Activated T-cell treated with anti-CD3 and anti-CD28 coated beads, Interleukin-2, amount 50 U/mL, for 1 hour (primary cell): ENCODE results near the gene PPP1R3C.
A peak's percentile ranks its signal among the peaks of the same experiment; 100 is the strongest.

Experiments used
- DNase-seq: peaks from one replicate; pipeline ENCODE4 v3.0.0-alpha.2; 2020

Gene PPP1R3C

DNA sequence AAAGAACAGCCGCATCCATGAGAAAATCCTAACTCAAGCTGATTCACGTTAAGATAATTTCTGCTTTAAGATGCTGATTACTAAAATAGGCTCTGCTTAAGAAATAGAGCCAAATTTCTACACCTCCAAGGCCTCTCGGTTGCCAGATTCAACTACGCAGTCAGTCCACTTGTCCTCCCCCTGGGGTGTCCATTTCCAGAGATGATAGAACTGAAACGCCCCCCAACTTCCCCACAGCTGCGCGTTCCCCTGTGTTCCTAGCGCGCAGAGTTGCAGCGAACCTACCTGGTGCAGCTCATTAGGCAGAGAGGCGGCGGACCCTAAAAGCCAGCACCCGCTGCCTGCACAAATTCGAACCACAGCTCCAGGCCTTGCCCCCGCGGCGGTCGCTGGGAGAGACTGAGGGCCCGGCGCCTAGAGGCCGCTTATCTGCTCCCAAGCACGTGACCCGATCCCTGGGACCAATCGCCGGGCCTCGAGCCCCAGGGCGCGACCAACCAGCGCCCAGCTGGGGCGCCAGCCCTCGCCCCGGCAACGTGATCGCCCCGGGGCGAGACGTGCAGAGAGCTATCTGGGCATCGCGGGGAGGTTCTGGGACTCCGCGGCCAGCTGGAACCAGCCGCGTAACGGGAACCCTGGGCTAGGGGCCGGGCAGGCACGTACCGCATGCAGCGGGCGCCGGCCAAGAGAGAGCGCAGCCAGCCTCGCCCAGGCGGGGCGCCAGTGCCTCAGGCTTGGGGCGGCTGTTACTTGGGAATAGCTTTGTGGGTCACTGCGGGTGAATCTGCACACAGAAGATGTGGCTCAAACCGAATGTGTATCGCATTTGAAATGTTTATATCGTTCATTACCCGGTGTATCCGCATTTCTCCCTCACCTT is at the start of gene PPP1R3C:
PPP1R3C (minus strand) TSS at position 401 of the 880 bp plus-strand sequence; CDS start at position 299, 102 bp downstream.
- peak; percentile 35 for DNase-seq

DNA sequence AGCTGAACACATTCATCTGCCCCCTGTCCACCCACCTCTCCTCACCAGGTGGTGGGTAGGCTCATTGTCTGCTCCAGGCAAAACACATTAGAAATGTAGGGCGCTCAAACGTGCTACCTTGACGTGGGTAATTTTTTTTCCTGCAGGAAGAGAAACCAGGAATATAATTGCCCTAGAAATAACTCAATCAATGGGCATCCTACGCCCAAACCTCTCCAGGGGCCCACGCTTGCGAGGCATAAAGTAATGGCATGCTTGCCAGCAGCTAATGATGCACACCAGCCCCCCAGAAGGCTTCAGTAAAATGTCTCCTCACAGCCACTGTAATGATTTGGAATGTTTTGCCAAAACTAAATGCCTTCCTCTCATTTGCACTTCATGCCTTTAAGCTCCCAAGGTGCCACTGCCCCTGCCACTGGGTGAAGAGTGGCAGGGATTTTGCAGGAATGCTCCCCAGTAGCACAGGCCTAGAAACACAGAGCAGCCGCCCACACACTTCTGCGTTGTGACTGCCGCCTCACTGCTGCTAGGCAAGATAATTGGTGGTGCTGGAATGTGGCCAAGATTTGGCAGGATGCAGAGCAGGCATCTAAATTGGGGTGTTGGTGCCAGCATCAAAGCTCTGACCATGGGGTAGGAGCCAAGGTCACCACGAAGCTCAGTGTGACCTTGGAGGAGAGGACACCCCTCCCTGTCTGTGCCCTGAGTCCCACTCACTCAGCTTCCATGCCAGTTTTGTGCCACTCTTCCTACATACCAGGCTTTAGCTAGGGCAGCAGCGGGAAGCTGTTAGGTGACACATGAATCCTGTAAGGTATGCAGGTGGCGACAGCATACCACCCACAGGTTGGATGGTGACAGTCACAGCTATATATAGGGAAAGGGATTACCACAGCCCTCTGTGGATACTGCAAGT is 48.7 kb upstream of the PPP1R3C start:
- no peak for DNase-seq

DNA sequence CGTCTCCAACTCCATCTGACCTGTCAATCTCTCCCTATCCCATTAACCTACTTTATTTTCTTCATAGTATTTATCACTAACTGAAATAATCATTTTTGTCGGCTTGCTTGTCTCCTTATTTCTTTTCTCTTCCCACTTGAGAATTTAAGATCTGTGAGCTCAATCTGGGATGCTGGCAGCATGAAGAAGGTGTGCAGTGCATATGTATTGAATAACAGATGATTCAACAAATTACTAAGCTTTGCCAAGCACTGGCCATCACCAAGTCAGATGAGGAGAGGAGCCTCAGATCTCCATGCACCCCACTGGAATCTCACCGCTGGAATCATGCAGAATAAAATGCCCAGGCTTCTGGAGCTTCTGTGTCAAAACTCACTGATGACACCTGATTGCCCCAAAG is 47.6 kb upstream of the PPP1R3C start:
- DNase-seq: no peak

DNA sequence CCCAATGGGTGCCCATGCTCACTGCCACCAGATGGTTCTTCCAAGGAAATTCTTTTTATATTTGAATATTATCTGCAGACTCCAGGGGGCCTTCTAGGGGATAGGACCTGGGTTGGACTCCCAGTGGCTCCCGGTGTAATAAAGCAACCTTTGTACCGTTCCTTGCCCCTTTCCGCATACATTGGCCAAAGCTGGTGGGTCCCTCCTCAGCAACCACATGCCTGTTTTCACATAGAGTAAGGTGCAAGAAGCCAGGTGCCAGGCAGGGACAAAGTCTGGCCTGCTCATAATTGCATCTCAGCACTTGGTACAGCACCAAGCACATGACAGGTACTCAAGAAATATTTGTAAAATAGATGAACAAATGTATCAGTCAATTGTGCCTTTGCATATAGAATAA is 46.4 kb upstream of the PPP1R3C start:
- DNase-seq: no peak

DNA sequence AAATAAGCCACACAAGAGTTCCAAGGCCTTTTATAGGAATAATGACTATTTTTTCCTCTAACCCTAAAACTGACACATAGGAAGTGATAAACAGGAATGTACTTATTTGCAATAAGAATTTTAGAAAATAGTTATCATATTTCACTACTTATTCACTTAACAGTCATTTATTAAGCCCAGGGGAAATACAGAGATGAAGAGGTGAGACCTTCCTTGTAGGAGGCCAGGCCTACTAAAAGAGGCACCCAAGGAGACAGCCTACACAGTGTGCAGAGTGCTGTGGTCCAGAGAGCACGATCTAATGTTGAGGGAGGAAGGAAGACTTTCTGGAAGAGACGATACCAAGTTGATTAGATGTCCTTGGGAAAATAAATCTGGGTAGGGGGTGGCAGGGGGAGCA is 45.0 kb upstream of the PPP1R3C start:
- no peak for DNase-seq

DNA sequence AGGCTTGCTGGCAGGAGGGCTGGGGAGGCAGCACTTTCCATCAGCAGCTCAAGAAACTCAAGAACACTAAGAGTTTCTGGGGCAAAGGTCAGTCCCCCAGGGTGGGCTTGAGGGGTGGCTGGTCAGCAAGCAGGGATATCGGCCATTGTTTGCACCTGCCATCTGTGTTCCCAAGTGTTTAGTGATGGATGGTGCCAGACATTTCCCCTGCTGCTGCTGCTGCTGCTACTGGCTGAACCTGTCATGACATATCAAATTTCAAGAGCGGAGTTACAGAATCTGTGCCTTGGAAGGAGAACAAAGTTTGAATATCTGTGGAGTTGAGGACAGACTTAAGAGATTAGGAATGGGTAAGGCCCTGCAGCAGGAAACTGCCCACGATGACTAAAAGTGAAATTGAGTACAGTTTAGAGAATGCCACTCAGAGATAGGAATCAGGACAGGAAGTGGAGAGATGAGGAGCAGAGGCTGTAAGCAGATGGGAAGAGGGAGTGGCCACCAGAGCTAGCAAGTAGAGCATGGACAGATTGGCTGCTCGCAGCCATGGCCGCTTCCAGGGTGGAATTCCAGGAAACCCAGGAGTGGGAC is 39.2 kb upstream of the PPP1R3C start:
- DNase-seq: no peak

DNA sequence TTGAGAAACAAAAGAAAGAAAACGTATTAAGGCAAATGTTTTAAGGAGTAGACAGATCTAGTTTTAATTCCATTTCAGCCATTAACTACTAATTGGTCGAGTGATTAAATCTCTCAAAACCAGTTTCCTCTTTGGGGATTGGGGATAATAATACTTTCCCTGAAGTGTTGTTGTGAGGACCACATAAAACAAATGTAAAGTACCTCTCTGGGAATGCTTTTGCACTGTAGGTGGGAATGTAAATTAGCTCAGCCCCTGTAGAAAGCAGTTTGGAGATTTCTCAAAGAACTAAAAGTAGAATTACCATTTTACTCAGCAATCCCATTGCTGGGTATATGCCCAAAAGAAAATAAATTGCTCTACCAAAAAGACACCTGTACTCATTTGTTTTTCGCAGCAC is 36.0 kb upstream of the PPP1R3C start:
- DNase-seq: no peak

DNA sequence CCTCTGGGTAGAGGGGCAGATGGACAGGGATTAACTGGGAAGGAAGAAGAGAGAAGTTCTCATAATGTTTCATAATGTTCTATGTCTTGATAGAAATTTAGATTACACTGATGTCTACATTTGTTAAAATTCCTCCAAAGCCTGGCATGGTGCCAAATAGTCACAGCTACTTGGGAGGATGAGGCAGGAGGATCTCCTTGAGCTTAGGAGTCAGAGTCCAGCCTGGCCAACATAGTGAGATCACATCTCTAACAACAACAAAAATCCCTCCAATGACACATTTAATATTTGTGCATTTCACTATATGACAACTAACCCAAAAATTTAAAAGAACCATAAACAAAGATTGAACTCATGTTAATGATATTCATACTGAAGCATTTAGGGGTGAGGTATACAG is 33.0 kb upstream of the PPP1R3C start:
- DNase-seq: no peak

DNA sequence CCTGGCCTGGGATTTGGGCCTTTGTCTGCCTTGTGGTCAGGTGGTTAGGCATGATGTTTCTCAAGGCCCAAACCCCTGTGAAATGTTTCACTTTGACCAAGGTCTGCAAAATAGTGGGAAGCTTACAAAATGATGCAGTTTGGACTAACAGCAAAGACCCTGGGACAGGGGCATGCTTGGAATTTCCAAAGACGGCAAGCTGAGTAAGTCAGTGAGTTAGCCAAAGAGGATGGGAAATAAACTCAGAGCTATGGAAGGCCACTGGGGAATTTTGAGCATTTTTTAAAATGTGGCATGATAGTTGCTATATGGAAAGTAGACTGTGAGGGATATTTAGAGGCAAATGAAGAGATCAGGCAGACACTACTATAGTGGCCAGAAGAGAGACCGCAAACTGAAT is 31.6 kb upstream of the PPP1R3C start:
- DNase-seq: no peak

DNA sequence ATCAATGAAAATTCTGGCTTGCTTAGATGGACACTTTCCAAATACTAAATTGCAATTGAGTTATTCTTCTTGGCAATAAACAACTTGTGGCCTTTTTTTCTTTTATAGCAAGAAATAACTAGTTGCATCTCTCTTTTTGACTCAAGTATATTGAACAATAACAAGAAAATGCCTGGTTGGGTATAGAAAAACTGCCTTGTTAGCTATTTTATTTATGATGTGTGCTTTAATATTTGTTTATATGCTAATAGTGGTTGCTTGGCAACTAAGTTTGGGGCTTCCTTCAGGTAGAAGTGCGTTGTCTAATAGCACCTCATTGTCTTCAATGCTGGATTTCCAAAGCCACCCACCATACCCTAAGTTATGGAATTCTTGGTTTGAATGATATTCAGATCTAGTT is 30.1 kb upstream of the PPP1R3C start:
- no peak for DNase-seq

DNA sequence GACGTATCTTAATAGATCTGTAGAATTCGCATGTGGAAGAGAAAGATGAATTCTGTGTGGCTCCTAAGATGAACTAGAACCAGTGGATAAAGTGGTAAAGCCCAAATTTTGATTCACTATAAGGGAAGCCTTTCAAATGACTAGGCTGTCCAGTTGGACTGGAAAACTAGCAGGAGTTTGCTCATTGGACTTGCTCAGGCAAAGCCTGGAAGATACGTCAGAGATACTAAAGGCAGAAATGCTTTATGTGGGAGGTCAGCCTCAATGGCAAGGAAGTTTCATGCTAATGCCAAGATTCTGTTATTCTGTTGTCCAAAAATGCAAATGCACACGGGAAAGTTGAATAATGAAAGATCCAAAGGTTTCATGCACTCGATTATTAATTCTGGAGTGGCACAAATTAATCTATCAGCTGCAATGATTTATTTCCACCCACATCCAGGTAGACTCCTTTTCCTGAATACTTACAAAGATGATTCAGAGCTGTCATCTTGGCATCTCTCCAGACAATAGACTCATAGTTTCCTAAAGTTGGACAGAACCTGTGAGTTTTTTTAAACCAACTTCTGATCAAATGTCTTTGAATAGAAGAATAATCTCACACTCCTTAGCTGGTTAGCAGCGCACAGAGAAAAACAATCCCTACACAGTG is 20.5 kb upstream of the PPP1R3C start:
- no peak for DNase-seq

DNA sequence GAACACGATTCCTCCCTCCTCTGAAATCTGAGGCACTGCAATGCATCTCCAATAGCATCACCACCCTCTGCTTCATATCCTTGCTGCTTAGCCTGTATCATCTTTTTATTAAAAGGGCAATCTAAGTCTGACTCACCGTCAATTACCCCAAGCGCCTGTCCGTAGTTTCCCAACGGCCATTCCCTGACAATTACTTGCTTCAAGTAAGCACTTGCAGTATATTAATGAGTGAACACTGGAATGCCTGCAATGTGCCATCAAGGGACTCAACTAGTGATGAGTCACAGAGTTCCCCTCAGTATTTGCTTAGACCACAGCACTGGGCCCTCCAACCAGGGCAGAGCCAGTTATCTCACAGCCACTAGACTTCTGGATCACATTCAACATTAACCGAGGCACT is 19.5 kb upstream of the PPP1R3C start:
- no peak for DNase-seq

DNA sequence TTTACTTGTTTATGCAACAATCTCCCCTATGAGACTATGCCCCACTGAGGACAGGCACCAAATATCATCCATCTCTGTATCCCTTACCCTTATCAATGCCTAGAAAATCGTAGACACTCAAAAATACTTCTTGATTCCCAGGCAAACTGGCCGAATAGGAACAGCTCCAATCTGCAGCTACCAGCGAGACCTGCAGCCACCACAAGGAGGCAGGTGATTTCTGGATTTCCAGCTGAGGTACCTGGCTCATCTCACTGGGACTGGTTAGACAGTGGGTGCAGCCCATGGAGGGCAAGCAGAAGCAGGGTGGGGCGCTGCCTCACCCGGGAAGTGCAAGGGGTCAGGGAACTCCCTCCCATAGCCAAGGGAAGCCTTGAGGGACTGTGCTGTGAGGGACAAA is 10.8 kb upstream of the PPP1R3C start:
- DNase-seq: no peak

DNA sequence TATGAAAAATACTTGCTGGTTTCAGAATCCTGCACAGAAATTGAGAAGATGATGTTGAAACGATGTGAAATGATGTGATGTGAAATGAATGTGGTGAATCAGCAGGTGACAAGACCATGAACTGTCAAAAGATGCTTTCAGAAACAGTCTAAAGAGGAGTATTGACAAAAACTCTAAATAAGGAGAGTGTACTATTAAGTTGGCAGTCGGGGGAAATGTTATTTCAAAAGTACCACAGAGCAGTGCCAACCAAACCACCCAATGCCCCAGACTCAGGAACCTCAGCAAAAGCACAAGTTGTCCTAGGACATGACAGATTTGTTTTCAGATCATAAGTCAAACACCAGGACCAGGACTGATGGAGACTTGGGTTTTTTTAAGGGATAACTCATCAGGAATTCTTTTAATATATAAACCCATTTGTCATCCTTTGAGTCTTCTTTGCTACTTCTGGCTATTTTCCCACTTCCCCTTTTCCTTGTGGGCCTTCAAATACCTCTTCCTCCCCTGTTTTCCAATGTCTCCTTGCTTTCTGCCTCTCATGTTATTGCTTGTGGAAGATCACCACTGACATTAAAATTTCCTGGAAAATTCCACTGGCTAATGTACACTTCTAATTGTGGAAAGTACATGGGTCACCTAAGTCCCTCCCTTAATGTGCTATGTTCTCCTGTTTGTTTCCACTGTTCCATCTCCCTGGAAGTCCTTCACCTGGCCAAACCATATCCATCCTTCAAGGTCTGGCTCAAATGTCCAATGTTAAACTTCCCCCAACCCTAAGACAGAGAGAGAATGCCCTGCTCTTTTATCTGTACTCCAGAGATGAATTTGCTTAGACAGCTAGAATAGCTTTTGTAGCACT is 10.2 kb upstream of the PPP1R3C start:
- no peak for DNase-seq

DNA sequence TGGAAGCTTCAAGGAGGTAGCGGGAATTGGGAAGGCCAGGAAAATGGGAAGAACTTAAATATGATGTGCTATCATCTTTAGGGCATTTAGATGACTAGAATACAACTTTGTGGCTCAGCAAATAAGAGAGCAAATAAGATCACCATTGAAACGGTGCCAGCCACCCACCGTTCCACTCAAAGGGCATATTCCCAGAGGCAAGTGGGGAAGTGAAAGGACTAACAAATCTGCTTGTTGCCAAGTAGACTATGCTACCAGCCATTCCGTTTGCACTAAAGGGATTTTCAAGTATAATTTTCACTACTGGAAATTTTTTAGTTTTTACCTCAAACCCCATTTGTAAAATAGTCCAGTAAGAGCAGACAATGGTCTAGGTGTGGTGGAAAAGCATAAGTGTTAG is 4.0 kb upstream of the PPP1R3C start:
- DNase-seq: no peak

DNA sequence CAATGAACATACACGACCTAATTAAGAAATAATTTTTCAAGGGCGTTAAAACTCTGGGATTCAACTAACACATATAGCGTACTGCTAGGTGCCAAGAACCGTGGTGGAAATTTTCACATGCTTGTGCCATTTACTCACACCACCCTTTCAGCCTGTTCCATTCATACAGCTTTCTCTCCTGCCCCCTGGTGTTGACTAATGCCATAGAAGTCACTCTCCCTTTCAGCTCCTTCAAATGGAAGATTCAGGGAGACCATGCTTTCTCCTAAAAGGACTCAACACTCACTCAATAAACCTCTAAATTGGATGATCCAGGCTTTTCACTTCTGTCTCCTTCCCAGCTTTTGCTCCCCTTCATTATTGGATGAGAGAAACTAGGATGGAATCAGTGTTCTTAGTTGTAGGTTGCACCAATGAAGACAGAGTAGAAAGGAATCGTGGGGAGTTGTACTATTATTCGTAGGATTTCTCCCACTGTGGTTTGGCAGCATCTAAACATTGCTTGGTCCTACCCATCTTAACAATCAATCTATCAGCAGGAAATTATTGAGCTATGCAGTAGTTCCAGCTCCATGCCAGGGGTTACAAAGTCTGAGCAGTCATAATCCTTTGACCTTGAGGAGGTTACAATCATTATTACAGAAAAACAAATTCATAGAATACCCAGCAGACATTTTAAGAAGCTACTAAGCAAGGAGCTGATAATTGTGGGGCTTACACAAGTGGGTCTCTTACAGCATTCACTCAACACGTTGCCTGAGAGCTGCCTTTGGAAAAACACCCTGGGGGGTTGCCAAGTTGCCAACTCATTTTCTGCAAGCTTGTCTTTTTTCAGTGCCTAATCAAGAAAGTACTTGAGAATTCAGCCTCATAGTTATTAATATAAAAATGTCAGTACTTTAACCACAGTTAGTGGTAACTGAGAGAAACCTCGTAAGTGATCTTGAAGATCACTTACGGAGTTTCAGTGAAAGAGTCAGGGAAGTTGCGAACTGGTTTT is 2.8 kb upstream of the PPP1R3C start:
- DNase-seq: no peak

DNA sequence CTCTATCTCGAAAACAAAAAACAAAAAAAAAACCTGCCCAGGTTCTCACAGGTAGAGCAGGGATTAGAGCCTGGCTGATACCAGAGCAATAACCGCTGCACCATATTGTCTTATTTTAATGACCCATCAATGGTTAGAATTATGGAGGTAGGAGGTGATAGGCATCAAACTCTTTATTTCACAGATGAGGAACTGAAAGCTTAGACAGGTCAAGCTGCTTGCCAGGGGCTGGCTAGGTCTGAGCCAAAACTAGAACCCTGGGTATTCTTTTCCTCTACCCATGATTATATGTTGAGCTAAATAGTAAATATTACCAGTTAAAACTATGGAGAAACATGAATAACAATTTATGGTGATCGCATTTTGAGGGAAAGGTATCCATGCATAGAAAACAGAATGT is 2.0 kb upstream of the PPP1R3C start:
- no peak for DNase-seq

DNA sequence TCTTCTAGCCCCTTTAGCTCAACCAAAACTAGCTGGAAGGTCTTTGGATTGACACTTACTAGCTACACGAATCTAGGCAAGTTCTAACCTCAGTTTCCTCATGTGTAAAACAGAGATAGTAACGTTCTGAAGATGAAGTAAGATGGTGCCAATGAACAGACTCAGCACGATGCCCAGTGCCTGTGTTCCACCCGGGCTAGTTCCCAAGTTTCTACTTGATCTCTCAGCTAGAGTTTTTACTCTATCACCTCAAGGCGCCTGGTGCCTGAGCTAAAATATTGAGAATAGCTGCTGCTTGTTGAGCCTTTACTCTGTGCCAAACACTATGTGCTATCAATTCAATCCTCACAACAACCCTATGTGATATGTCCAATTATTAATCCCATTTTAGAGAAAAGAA is 1.4 kb upstream of the PPP1R3C start:
- no peak for DNase-seq

DNA sequence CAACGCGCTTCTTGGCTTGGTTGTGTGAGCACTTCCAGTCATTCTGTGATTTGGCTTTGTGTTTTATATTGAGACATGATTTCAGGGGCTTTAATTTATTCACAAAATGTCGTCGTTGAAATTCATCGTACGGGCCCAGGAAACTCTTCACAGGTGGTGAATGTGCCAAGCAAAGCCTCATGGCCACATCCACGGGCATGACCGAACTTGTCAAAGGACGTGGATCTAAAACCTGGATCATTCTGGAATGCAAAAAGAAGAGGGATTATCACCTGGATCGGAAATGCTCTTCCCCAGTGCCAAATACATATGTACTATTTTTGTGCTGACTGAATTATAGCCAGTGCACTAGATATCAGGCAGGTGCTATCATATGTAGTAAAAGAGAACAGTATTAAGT is 2.2 kb downstream of the PPP1R3C start:
- no peak for DNase-seq

DNA sequence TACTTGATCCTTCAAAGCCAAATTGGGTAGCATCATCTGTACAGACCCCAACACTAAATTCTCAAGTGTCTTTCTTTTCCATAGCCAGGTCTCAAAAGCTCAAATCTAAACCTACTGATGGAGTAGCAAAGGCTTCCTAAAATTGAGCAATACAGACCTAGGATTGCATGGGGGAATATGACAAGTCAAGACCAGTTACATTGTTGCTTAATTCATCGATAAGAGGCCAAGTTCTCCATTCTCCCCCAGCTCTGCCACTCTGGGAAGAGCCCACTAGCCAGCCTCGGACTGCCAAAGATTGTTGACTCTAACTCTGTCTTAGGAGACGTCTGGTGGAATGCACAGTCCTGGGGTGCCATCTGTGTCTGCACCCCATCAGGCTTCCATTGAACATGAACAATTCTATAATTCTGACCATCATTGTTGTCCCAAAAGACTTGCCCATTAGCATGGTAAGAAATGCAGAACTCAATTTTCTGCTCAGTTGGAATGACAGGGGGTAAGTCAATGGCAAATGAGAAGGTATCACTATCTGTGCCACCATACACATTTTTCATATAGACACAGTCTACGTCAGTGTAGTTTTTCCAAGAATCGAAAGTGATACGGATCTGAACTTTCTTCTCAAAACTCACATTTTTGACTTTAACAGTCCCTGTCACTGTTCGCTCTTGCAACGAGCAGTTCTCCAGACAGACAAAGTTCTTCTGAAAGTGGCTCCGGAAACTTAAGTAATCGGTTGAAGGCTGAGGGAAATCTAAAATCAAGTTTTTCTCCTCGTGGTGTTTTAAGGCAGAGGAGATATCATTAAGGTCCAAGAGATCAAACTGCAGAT is 2.9 kb downstream of the PPP1R3C start:
- no peak for DNase-seq
